Activated CD4-positive, alpha-beta T cell treated with anti-CD3 and anti-CD28 coated beads for 1 hour (primary cell): ENCODE data around the gene UPK3BL1.
"Not testable (repeated sequence)": the region's sequence is repeated elsewhere in the genome, so short reads cannot be mapped to it uniquely, and the experiment has no call there.

Source experiments
- DNase-seq: peaks from one replicate; pipeline ENCODE4 v3.0.0-alpha.2; 2020

Gene UPK3BL1

DNA sequence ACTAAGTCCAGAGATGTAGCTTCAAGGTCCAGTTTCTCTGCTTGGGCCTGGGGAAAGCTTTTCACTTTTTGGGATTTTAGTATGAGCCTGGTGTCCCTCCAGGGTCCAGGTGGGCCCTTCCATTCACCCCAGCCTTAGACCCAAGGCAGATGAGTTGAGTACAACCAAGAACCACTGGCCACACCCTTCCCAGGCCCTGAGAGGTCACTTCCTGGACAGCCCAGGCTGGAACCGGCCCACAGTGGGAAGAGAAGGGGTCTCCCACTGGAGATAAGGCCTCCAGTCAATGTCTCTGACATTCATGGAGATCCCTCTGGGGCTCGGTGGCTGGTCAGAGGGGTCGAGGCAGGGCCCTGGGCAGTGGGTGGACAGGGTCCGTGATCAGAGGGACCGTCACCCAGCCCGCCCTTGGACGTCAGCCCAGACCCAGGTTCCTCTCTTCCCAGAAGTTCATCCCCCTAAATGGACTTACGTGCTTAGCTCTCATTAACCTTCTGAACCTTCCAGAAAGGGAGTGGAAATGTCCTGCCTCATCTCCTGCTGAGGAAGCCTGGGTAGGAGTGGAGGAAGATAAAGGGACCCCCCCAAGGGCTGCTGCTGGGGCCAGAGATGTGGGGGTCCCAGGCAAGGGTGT lies 15.2 kb downstream of the UPK3BL1 start:
- DNase-seq = not testable (repeated sequence)

DNA sequence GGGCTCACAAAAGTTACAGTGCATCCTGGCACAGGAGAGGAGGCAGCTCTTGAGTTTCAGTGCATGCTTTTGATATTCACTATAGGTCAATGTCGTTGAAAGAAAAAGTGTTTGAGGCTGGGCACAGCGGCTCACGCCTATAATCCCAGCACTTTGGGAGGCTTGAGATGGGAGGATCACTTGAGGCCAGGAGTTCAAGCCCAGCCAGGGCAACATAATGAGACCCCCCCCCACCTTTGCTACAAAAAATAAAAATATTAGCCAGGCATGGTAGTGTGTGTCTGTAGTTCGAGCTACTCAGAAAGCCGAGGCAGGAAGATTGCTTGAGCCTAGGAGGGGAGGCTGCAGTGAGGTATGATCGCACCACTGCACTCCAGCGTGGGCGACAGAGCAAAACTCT lies 24.5 kb downstream of the UPK3BL1 start:
- not testable (repeated sequence) for DNase-seq

DNA sequence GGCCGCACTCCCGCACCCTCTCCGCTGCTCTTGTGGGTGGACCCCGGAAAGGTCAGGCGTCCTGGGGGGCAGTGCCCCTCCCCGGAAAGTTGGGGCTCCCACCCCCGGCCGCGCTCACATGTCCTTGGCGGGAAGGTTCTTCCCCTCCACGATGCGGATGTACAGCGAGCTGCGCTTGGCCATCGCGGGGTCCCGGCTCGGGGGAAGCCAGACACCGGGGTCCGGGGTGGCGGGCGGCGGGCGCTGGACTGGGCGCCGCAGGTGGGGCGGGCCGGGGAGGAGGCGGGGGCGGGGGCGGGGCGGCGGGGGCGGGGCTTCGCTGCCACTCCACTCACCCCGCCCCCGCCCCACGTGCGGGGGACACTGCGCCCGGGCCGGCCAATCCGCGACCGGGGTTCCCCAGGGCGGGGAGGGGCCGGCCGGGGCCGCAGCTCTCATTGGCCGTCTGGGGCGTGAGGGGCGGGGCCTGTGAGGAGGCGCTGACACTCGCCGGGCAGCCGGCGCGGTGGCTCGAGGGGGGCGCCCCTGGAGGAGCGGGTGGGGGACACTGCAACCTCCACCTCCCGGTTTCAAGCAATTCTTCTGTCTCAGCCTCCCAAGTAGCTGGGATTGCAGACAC lies 26.0 kb downstream of the UPK3BL1 start, which contains the start of gene RASA4:
TSS of gene RASA4 (minus strand) at position 250 of the 619 bp plus-strand sequence. CDS start at position 183, 67 bp downstream.
- not testable (repeated sequence) for DNase-seq

DNA sequence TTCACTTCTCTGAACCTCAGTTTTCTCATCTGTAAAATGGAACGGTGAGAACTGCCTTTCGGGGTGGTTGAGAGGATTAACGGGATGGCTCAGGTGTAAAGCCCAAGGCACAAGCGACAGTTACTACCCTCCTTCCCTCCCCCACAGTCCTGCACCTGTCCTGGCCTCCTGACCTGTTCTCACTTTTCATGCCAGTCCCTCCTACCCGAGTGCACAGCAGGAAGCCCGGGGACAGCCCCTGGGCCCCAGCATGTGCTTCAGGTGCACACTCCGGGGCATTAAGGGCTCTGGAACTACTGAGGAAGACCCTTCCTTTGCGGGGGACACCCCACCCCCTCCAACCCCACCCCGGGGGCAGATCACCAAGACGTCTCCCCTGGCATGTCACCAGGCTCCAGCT lies 26.7 kb downstream of the UPK3BL1 start:
- not testable (repeated sequence) for DNase-seq

DNA sequence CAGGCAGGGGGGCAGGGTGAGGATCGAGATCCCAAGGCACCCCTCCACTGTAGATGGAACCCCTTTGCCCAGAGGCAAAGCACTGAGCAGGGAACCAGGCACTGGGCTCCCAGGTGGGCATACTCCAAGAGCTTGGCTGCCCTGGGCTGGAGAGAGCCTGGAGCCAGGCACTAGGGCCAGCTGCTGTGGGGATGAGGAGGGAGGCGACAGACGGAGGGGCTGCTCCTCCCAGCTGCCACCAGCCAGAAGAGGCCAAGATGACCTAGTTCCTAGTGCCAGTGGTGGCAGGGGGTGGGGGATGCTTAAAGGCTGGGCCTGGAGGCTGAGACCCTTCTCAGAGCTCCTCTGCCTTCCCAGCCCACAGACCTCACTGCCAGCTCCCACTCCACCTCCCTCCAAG lies 27.7 kb downstream of the UPK3BL1 start:
- DNase-seq = not testable (repeated sequence)

DNA sequence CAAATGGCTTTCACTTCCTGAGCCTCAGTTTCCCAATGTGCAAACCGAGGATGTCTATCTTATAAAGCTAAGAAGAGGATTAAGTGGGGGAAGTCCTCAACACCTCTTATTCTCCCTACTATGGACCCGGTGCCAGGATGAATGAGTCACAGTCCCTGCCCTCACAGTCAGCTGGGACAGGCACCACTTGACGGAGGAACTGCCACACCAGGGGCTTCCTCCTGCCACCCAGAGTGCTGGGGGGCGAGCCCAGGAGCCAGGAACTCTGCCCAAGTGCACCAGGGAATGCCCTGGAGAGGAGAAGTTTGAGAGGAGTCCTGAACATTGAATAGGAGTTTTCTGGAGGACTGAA lies 28.3 kb downstream of the UPK3BL1 start:
- not testable (repeated sequence) for DNase-seq

DNA sequence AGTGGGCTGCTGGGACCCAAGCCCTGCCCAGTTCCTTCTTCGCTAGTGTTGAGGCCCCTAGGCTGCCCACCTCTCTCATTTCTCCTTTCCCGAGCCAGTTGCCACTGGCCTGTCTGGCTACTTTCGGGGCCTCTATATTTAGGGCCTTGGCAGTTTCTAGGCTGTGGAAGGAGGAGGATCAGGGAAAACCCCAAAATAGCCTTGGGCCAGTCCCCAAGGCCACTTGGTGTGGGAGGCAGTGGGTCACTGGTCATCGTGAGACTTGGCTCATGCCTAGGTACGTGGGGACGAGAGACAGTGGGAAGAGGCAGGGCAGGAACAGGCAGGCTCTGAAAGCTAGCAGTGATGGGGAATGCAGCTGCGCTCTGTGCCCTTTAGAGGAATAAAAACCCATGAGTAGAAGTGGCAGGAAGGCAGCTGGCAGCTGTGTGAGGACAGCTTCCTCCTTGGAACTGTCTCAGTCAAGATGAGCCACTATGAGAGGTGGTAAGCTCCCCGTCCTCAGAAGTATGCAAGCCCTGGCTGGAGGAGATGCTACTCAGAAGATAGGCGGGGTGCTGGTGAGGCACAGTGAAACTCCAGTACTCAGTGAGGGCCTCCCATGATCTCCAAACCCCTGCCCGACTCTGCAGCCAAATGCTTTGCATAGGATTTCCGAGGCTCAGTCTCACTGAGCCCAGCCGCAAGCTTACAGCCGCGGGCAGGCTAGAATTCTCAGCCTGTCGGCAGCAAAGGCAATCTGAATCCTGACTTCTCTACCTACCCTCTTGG lies 28.8 kb downstream of the UPK3BL1 start:
- not testable (repeated sequence) for DNase-seq

DNA sequence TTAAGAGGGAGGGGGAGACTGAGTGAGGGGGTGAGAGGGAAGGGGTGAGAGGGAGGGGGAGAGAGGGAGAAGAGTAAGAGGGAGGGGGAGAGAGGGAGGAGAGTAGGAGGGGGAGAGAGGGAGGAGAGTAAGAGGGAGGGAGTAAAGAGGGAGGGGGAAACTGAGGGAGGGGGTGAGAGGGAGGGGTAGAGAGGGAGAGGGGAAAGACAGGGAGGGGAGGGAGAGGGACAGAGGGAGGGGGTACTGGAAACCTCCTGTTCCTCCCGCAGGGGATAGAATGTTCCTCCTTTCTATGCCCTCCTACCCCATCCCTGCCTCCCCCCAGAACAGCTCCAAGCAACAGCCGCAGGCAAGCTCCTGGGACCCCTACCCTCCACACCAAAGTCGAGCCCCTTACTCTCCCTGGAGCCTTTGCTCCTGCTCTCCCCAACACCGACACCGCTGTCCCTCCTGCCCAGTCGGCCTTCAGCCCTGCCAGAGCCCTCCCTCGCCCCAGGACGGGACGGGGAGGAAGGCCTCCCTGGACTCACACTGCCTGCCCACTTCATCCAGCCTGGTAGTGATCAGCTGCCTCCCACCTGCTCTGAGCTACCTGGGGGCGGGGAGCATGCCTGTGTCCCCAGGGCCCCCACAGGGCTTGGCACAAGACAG lies 30.8 kb downstream of the UPK3BL1 start:
- peak; percentile 7 for DNase-seq

DNA sequence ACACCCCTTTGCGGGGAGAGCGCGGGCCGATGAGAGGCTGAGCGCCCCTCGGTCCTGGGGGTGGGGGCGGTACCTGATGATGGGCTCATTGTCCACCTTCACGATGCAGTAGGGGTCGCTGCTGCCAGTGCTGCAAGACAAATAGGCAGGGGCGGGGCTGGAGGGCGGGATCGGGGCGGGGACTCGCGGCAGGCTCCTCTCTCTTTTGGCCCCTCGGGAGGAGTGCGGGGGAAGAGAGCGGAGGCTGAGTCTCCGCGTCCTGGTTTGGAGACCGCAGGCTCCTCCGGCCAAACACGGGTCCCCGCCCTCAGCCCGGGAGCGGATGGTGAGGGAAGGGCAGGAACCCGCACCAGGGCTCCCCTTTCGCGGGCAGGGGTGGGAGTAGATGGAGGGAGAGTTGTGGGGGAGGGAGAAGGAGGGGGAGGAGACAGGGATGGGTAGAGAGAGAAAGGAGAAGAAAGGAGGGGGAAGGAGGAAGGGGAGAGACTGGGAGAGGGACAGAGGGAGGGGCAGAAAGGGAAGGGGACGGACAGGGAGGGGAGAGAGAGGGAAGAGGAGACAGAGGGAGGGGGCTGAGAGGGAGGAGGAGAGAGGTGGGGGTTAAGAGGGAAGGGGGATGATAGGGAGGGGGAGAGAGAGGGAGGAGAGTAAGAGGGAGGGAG lies 31.4 kb downstream of the UPK3BL1 start:
- DNase-seq = not testable (repeated sequence)

DNA sequence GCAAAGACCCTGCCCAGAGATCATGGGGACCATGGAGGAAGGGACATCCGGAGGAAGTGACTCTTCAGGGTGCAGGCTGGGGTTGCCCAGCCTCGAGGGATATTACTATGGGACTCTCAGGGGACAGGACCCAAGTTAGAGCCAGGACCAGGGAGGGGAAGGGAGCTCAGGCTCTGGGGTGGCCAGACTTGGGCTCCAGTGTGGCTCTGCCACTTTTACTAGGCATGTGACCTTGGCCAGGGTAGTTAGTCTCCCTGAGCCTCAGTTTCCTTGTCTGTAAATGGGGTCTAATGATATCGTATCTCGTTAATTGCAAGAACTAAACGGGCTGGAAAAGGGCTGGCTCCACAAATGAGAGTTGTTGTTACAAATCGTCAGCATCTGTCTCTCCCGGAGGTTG lies 32.1 kb downstream of the UPK3BL1 start:
- not testable (repeated sequence) for DNase-seq

DNA sequence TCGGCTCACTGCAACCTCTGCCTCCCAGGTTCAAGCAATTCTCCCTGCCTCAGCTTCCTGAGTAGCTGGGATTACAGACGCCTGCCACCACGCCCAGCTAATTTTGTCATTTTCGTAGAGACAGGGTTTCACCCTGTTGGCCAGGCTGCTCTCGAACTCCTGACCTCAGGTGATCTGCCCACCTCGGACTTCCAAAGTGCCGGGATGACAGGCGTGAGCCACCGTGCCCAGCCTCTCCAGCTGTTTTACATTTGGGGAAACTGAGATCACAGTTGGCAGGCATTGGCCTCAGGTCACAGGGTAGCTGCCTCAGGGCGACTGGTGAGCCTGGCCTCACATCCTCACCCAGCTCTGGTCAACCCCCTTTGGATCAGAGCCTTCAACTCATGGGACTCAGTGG lies 32.9 kb downstream of the UPK3BL1 start:
- not testable (repeated sequence) for DNase-seq

DNA sequence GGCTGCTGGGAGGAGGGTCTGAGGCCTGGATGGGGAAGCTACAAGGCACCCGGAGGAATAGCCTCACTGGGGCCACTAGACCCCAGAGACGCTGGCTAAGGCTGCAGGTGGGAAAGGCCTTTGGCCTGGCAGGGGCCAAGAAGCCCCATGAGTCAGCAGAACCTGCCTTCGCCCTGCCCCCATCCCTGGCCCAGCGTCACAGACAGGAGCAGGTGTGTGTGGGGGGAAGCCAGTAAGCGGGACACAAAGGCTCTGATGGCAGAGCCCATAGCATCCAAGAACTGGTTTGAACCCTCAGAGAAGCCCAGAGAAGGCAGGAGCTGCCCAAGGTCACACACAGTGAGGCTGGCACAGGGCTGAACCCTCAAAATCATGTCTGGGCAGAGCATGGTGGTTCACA lies 35.7 kb downstream of the UPK3BL1 start:
- not testable (repeated sequence) for DNase-seq

DNA sequence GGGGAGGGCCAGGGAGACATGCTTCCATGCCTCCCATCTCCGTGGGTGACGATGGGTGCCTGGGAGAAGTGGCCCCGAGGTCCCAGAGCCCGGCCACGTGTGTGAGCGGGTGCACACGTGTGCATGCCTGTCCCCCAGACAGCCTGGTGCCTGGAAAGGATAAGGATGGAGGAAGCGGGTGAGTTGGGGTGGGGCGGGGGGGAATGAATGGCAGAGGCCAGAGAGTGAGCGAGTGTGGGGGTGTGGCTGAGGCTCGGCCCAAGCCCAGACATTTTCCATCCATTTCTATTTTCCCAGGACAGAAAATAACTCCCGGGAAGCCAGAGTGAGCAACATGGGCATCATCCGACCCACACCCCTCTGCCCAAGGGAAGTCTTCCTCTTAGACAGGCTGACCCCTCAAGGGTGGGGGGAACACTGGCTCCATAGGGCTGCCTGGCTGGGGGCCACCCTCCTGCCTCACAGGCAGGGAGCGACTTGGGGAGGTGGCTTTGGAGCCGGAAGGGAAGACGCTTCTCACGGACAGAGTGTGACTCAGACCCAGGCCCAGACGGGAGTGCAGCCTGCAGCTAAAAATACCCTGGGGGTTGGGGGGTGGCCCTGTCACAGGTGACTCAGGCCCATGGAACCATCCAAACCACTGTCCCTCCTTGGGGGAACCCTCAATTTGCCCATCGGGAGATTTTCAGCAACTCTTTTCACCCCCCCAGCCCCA lies 38.0 kb downstream of the UPK3BL1 start:
- DNase-seq = not testable (repeated sequence)

DNA sequence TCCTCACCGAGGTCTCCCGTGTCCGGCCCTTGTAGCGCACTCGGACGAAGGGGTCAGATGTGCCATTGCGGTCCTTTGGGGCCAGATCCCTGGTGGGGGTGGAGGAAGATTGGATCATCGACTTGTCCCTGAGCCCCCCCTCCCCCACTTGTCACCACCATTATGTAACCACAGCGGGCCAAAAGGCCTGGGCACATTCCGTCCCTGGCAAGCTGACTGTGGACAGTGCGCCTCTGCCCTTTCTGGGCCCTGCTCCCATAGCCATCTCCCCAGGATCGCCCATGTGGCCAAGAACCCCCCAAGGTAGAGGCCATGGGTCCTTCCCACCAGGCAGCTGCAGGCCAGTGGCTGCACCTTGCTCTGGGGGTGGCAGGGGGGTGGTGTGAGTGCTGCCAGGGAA lies 40.3 kb downstream of the UPK3BL1 start:
- not testable (repeated sequence) for DNase-seq

DNA sequence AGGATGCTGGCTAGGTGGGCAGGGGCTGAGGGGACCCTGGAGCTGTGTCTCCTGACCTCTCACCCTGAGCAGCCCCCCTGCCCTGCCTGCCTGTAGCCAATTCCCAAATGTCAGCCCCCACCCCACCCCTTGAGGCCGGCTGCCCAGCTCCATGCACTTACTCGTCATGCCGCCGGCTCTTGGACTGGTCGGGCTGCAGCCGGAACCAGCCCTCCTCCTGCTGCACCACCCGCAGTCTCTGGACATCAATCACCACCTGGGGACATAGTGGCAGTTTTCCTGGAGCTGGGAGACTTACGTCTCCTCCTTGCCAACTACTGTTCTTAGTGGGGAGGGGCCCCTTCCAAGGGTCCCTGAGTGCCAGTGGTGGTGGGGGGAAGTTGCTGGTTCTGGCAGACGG lies 42.9 kb downstream of the UPK3BL1 start:
- DNase-seq = not testable (repeated sequence)

DNA sequence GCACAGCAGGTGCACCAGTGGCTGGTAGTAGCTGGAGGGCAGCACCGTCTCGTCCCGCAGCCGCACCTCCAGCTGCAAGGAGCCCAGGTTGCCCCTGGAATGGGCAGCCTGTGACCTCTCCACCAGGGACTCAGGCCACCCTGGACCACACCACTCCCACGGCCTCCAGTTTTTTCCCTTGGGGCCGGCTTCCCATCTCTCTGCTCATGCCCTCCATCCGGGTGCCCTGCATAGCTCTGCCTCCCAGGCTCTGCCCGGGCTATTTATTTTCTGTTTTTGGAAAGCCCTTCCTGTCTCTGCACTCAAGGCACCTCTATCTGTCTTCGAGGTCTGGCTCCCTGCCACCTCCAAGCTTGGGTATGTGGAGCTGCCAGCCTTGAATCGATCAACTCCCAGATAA lies 46.6 kb downstream of the UPK3BL1 start:
- not testable (repeated sequence) for DNase-seq

DNA sequence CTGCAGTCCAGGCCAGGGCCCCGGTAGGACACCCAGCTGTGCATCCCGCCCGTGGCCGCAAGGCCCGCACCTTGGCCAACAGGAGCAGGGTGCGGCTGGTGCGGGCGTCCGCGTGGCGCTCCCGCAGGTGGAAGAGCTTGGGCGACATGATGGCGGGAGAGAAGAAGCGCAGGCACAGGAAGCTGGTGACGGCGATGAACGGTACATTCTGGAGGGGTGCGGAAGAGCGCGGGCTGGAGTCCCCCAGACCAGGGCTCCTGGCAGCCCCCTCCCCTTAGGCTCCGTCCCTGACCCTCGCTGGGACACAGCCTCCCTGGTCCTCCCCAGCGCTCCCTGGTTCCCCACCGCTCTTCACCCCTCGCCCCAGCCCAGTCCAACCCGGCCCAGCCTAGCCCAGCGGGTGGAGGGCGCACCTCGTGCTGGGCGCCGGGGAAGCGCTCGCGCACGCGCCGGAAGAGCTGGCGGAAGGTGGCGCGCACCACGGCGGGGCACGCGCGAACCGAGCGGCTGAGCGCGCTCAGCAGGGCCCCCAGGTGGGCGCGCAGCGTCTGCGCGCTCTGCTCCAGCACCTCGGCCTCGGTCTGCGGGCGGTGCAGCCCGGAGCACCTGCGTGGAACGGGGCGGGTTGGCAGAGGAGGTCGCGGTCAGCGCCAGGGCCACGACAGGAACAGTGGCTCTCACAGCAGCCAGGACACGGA lies 48.8 kb downstream of the UPK3BL1 start:
- DNase-seq = not testable (repeated sequence)

DNA sequence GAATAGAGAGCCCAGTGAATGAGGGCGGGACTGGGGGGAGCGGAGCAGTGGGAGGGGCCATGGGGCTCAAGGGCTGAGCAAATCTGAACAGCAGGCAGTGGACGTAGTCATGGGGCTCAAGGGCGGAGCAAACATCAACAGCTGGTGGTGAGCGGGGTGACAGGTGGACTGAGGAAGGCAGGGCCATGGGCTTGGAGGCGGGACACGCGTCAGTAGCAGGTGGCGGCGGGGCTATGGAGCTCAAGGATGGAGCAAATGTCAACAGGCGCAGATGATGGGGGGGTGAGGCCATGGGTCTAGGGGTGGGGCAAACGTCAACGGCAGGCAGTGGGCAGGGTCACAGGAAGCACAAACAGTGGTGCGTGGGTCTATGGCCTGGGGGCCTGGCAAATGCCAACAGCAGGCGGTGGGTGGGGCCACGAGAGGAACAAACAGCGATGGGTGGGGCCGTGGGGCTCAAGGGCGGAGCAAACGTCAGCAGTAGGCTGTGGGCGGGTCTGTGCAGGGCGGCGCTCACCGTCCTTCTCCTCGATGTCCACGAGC lies 50.0 kb downstream of the UPK3BL1 start:
- peak; percentile 11 for DNase-seq

DNA sequence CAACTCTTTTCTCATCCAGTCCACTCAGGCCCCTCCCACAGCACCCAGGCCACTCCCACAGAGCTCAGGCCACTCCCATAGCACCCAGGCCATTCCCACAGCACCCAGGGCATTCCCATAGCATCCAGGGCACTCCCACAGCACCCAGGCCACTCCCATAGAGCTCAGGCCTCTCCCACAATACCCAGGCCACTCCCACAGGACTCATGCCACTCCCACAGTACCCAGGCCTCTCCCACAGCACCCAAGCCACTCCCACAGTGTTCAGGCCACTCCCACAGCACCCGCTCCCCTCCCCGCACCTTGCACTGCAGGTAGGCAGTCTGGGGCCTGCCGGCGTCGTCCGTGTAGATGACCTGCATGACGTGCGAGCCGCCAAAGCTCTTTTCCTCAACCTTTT lies 52.7 kb downstream of the UPK3BL1 start:
- not testable (repeated sequence) for DNase-seq
